H1 (cell line): ENCODE results near the gene HRH1. TPM values are rescaled to one million over a fixed set of nuclear protein-coding genes. Genes with fewer than 3 reads are reported as not detected.

Source experiments
- CTCF ChIA-PET: fragments of 300-600 bp; sonication (Branson Sonifier 250); formaldehyde crosslinking; loops from one replicate; lab custom pipeline; 2021; ENCODE audit not compliant: partially characterized antibody; lab: Charles Lee
- POLR2A ChIA-PET: fragments of 300-600 bp; sonication (Branson Sonifier 250); formaldehyde crosslinking; loops from one replicate; lab custom pipeline; 2021; ENCODE audit warnings: inconsistent platforms; ENCODE audit not compliant: partially characterized antibody; lab: Charles Lee
- DNase-seq, 2 experiments: peaks; one replicate each; pipeline versions ENCODE4 v3.0.0 to v3.0.0-alpha.2; 2010 to 2022; ENCODE audit warnings: low spot score in 2 of 2, low read depth in 1 of 2, mixed read lengths in 1 of 2
- FAIRE-seq: peaks from 2 replicates; lab custom pipeline; 2011; peaks lifted over from hg19 to GRCh38; lab: Jason Lieb, UNC
- H2AFZ ChIP-seq: 2 replicates; pipeline ENCODE4 v1.8.1; 2012; ENCODE audit warnings: low read length, inconsistent platforms
- H2AK5ac ChIP-seq: 2 replicates; pipeline ENCODE4 v1.6.1; 2013; ENCODE audit warnings: low read depth, low read length
- H2BK120ac ChIP-seq: replicated peaks from 2 replicates; pipeline ENCODE3; 2013; ENCODE audit warnings: low read depth, low read length, inconsistent platforms
- H2BK12ac ChIP-seq: 2 replicates; pipeline ENCODE4 v1.6.1; 2013; ENCODE audit warnings: low read depth, low read length
- H2BK15ac ChIP-seq: 2 replicates; pipeline ENCODE4 v1.6.1; 2013; ENCODE audit warnings: low read length
- H2BK20ac ChIP-seq: 2 replicates; pipeline ENCODE4 v1.6.1; 2013; ENCODE audit warnings: low read length
- H2BK5ac ChIP-seq: 2 replicates; pipeline ENCODE4 v1.6.1; 2013; ENCODE audit warnings: low read depth, low read length
- H3K14ac ChIP-seq: 2 replicates; pipeline ENCODE4 v1.6.1; 2013; ENCODE audit warnings: inconsistent platforms; ENCODE audit not compliant: insufficient read length
- H3K18ac ChIP-seq: 2 replicates; pipeline ENCODE4 v1.6.1; 2013; ENCODE audit warnings: low read length; ENCODE audit errors: extremely low read depth
- H3K23ac ChIP-seq: 2 replicates; pipeline ENCODE4 v1.6.1; 2013; ENCODE audit warnings: inconsistent platforms; ENCODE audit not compliant: insufficient read length
- H3K23me2 ChIP-seq: 2 replicates; pipeline ENCODE4 v1.6.1; 2013; ENCODE audit warnings: low read depth, low read length
- H3K27ac ChIP-seq: 2 replicates; pipeline ENCODE4 v1.6.1; 2011; ENCODE audit warnings: low read depth, low read length, inconsistent platforms
- H3K27me3 ChIP-seq, 4 experiments: replicated peaks in 1 of 4; 1 replicate in 1 of 4; 2 replicates in 3 of 4; pipeline versions ENCODE4 v1.6.1 to v1.8.1; 2011 to 2013; ENCODE audit warnings: low read length in 3 of 4, mild to moderate bottlenecking in 3 of 4, inconsistent platforms in 2 of 4, mixed read lengths in 2 of 4, moderate library complexity in 1 of 4; ENCODE audit not compliant: control insufficient read depth in 3 of 4, insufficient read depth in 3 of 4; ENCODE audit errors: extremely low read depth in 1 of 4
- H3K36me3 ChIP-seq, 4 experiments: 2 replicates each; pipeline versions ENCODE4 v1.6.1 to v1.8.1; 2011 to 2013; ENCODE audit warnings: mild to moderate bottlenecking in 4 of 4, low read length in 3 of 4, moderate library complexity in 2 of 4, control low read depth in 1 of 4, inconsistent platforms in 1 of 4; ENCODE audit not compliant: insufficient read depth in 4 of 4, control insufficient read depth in 2 of 4
- H3K4ac ChIP-seq: replicated peaks from 2 replicates; pipeline ENCODE3; 2013; ENCODE audit warnings: low read length, low read depth, mixed read lengths, inconsistent platforms; ENCODE audit not compliant: insufficient read length
- H3K4me1 ChIP-seq, 4 experiments: replicated peaks in 1 of 4; 1 replicate in 1 of 4; 2 replicates in 3 of 4; pipeline versions ENCODE4 v1.6.1 to v1.8.1; 2011 to 2013; ENCODE audit warnings: low read length in 3 of 4, inconsistent platforms in 2 of 4, mixed read lengths in 1 of 4; ENCODE audit not compliant: insufficient read depth in 4 of 4, control insufficient read depth in 3 of 4
- H3K4me2 ChIP-seq, 2 experiments: 2 replicates each; pipeline versions ENCODE4 v1.6.1 to v1.8.1; 2011 to 2013; ENCODE audit warnings: low read depth in 2 of 2, low read length in 2 of 2, control low read depth in 1 of 2, inconsistent platforms in 1 of 2, mild to moderate bottlenecking in 1 of 2; ENCODE audit not compliant: insufficient read depth in 1 of 2
- H3K4me3 ChIP-seq, 4 experiments: fragments of 200-600, 300-600 bp in 1 of 4; sonication (generic), shearing (Covaris generic), sonication (Bioruptor Twin) in 1 of 4; 2 replicates each; pipeline versions ENCODE4 v1.5.1 to v1.8.1; 2011 to 2016; ENCODE audit warnings: low read length in 4 of 4, low read depth in 3 of 4, control low read depth in 2 of 4, inconsistent platforms in 2 of 4, mild to moderate bottlenecking in 2 of 4, mixed read lengths in 1 of 4, moderate library complexity in 1 of 4; ENCODE audit not compliant: insufficient read depth in 2 of 4; ENCODE audit errors: extremely low read depth in 1 of 4
- H3K56ac ChIP-seq: replicated peaks from 2 replicates; pipeline ENCODE3; 2013; ENCODE audit warnings: low read depth, mild to moderate bottlenecking, mixed read lengths, low read length, inconsistent platforms; ENCODE audit not compliant: insufficient read length
- H3K79me1 ChIP-seq: 2 replicates; pipeline ENCODE4 v1.6.1; 2013; ENCODE audit warnings: low read depth, low read length, control low read depth
- H3K79me2 ChIP-seq, 2 experiments: 2 replicates each; pipeline versions ENCODE4 v1.6.1 to v1.8.1; 2012 to 2013; ENCODE audit warnings: low read length in 2 of 2, mild to moderate bottlenecking in 2 of 2, inconsistent platforms in 1 of 2; ENCODE audit not compliant: insufficient read depth in 2 of 2, control insufficient read depth in 1 of 2
- H3K9ac ChIP-seq, 4 experiments: replicated peaks in 1 of 4; 1 replicate in 1 of 4; 2 replicates in 3 of 4; pipeline versions ENCODE4 v1.6.1 to v1.8.1; 2011 to 2013; ENCODE audit warnings: low read depth in 3 of 4, low read length in 3 of 4, control low read depth in 2 of 4, mild to moderate bottlenecking in 2 of 4, moderate library complexity in 2 of 4, inconsistent platforms in 1 of 4; ENCODE audit errors: extremely low read depth in 1 of 4
- H3K9me3 ChIP-seq, 2 experiments: 2 replicates each; pipeline versions ENCODE4 v1.6.1 to v1.8.1; 2012 to 2013; ENCODE audit warnings: mild to moderate bottlenecking in 2 of 2, moderate library complexity in 2 of 2, control low read depth in 1 of 2, inconsistent platforms in 1 of 2, low read depth in 1 of 2, low read length in 1 of 2, mixed read lengths in 1 of 2; ENCODE audit not compliant: insufficient read depth in 2 of 2
- H4K20me1 ChIP-seq, 2 experiments: replicated peaks in 1 of 2; 2 replicates each; pipeline versions ENCODE3 to v1.8.1; 2011 to 2013; ENCODE audit warnings: inconsistent platforms in 2 of 2, low read length in 2 of 2, mild to moderate bottlenecking in 1 of 2; ENCODE audit not compliant: insufficient read depth in 2 of 2, control insufficient read depth in 1 of 2
- H4K5ac ChIP-seq: 2 replicates; pipeline ENCODE4 v1.6.1; 2013; ENCODE audit warnings: low read length, low read depth, mixed read lengths, inconsistent platforms; ENCODE audit not compliant: insufficient read length
- H4K8ac ChIP-seq: 2 replicates; pipeline ENCODE4 v1.8.0; 2013; ENCODE audit warnings: mild to moderate bottlenecking, moderate library complexity, low read length, inconsistent platforms; ENCODE audit not compliant: insufficient read depth; ENCODE audit errors: extremely low read depth
- H4K91ac ChIP-seq: replicated peaks from 2 replicates; pipeline ENCODE3; 2013; ENCODE audit warnings: low read length, mixed read lengths, inconsistent platforms; ENCODE audit not compliant: insufficient read length
- CEBPB ChIP-seq: IDR thresholded peaks from 2 replicates; pipeline ENCODE4 v1.6.1; 2012; ENCODE audit warnings: low read depth, low read length
- FOSL1 ChIP-seq: IDR thresholded peaks from 2 replicates; pipeline ENCODE4 v1.6.1; 2011; ENCODE audit warnings: mild to moderate bottlenecking, low read depth, low read length, moderate library complexity; ENCODE audit not compliant: insufficient read depth
- GTF2F1 ChIP-seq: IDR thresholded peaks from 2 replicates; pipeline ENCODE4 v1.6.1; 2012; ENCODE audit warnings: low read depth, low read length, improper control_type of control experiment, borderline replicate concordance
- POU5F1 ChIP-seq: IDR thresholded peaks from 2 replicates; pipeline ENCODE4 v1.6.1; 2011; ENCODE audit warnings: low read depth, mild to moderate bottlenecking, low read length, moderate library complexity
- SIN3A ChIP-seq, 2 experiments: IDR thresholded peaks in 1 of 2; conservative IDR thresholded peaks in 1 of 2; 2 replicates each; pipeline ENCODE4 v1.6.1; 2011 to 2012; ENCODE audit warnings: low read length in 2 of 2, improper control_type of control experiment in 1 of 2, low read depth in 1 of 2, mild to moderate bottlenecking in 1 of 2
- SRF ChIP-seq: IDR thresholded peaks from 2 replicates; pipeline ENCODE4 v1.6.1; 2011; ENCODE audit warnings: mild to moderate bottlenecking, low read depth, low read length, moderate library complexity
- WGBS, 2 experiments: shearing (Covaris generic) in 1 of 2; methylation state at CpG; one replicate each; pipeline versions ENCODE4 v1.1.6 to v1.1.7; 2013 to 2015; ENCODE audit warnings: low lambda C conversion rate in 2 of 2, mixed read lengths in 2 of 2, inconsistent platforms in 1 of 2, low coverage in 1 of 2, missing lambda C conversion rate in 1 of 2; ENCODE audit not compliant: insufficient replicate concordance in 2 of 2, insufficient coverage in 1 of 2, insufficient read length in 1 of 2; ENCODE audit errors: extremely low coverage in 1 of 2, missing lambda C conversion rate in 1 of 2; 5-methylcytosine and 5-hydroxymethylcytosine counted together
- polyA plus RNA-seq, 7 experiments: library from polyadenylated mRNA; depleted of rRNA in 3 of 7; stranded (reverse) in 5 of 7; unstranded in 2 of 7; fragments of >200 nt in 5 of 7; fragments of 200-250 nt in 2 of 7; gene quantifications; 1 replicate in 5 of 7; 2 replicates in 1 of 7; 4 replicates in 1 of 7; pipeline versions ENCODE4 v1.2.1 to v1.2.3, GENCODE V29; 2011 to 2013; ENCODE audit warnings: missing spikeins in 2 of 7, mixed read lengths in 2 of 7
- total RNA-seq: library from RNA; stranded (reverse); fragmentation: NEBNext Ultra II Directional; extraction: Animal tissue kit (Norgen Biotek cat#: 25700); gene quantifications from 2 replicates; pipeline ENCODE4 v1.2.1, GENCODE V29; 2021

HRH1 gene
- total and polyA plus RNA-seq, 2 of the 8 experiments (the other 6 are each of a cell fraction or from before 2014, with no cell fraction given): 0.11 TPM; not detected in 1

GRCh38 chr3:11230832-11231231 is 76.5 kb downstream of the HRH1 start:
- no peak overlapping the region for H2BK120ac ChIP-seq
- no peaks in the 10 kb centered on the region for H3K79me2 ChIP-seq
- H3K4me3 ChIP-seq: no peak overlapping the region
- no peak overlapping the region for H3K56ac ChIP-seq
- H3K4ac ChIP-seq: no peak overlapping the region
- no peak for FAIRE-seq
- H4K8ac ChIP-seq: no peak overlapping the region
- no peak overlapping the region; a peak in 2 of 7 replicates for H3K9ac ChIP-seq
- H3K18ac ChIP-seq: no peak overlapping the region
- TF ChIP-seq CEBPB: no peak
- no peak for TF ChIP-seq GTF2F1
- TF ChIP-seq FOSL1: no peak
- TF ChIP-seq POU5F1: no peak
- no peak for TF ChIP-seq SRF
- TF ChIP-seq SIN3A (conservative IDR thresholded peaks at IDR 0.05 in 1 of 2, IDR thresholded peaks at IDR 0.05 in 1 of 2; ENCODE audit: low read depth in 1 of 2, low read length in 2 of 2): no peak
- H4K91ac ChIP-seq: no peak overlapping the region
- no peaks in the 10 kb centered on the region for H4K20me1 ChIP-seq
- H3K4me1 ChIP-seq: peaks cover 0 to 4% (median 0%) of the 10 kb centered on the region in 4 experiments; a peak in 2 of 7 replicates
- no peaks in the 10 kb centered on the region for H3K36me3 ChIP-seq
- H2AFZ ChIP-seq: no peak overlapping the region
- no peak overlapping the region for H4K5ac ChIP-seq
- WGBS, 2 experiments: 72% methylated on average over 3 of the region's 3 CpGs; no CpG with 5 or more reads in 1 of the 2 experiments
- no peak overlapping the region for H2BK15ac ChIP-seq
- H3K23me2 ChIP-seq: no peaks in the 10 kb centered on the region
- H3K23ac ChIP-seq: no peak overlapping the region
- H3K14ac ChIP-seq: no peak overlapping the region
- H2BK12ac ChIP-seq: no peak overlapping the region
- ChIA-PET CTCF (interaction anchor here (0.6 to 1.2 kb wide), 2 partner anchors 321 to 492 kb away, joined by 3 read pairs; no protein-coding TSS in a partner anchor), POLR2A (no interaction called here)
- no peak overlapping the region for H3K27ac ChIP-seq
- no peaks in the 10 kb centered on the region for H3K79me1 ChIP-seq
- no peak overlapping the region for H2BK5ac ChIP-seq
- no peak overlapping the region for H2AK5ac ChIP-seq
- H2BK20ac ChIP-seq: no peak overlapping the region
- no peak for DNase-seq
- H3K4me2 ChIP-seq: no peak overlapping the region
- no peaks in the 10 kb centered on the region for H3K9me3 ChIP-seq
- H3K27me3 ChIP-seq: no peaks in the 10 kb centered on the region
